C1 segment of cervical spinal cord (tissue), 14 donors: ENCODE measurements around the gene GPR21.

ENCODE experiments used
- DNase-seq, 14 donors: peaks; one replicate each; lab custom pipeline; 2025; lab: John Stamatoyannopoulos, UW

The GPR21 gene

GRCh38 chr9:123033864-123034601 lies 566 bp downstream of the GPR21 start:
- DNase-seq, result peak in 2 of 14 donors; percentile 13 to 43

- no peak for DNase-seq
These were observed 1.5 kb downstream of the GPR21 start for GRCh38 chr9:123034881-123035510.

DNA sequence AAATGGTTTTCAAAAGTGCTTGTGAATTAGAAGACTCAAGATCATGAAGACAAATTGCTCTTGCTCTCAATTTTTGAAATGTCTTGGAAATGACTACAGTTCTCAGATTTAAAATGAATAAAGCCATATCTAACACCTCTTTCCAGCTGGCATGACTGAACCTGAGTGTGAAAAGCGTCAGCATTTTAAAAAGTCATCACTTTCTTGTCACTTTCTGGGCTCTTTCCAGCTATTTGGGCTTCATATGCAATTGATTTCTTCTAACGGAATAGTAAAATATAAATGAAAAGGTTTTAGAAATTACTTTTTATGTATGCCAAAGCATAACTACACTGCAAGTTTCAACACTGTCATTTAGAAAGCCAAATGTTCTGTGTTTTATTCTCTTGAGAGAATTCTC lies 2.3 kb downstream of the GPR21 start:
- no peak for DNase-seq

DNA sequence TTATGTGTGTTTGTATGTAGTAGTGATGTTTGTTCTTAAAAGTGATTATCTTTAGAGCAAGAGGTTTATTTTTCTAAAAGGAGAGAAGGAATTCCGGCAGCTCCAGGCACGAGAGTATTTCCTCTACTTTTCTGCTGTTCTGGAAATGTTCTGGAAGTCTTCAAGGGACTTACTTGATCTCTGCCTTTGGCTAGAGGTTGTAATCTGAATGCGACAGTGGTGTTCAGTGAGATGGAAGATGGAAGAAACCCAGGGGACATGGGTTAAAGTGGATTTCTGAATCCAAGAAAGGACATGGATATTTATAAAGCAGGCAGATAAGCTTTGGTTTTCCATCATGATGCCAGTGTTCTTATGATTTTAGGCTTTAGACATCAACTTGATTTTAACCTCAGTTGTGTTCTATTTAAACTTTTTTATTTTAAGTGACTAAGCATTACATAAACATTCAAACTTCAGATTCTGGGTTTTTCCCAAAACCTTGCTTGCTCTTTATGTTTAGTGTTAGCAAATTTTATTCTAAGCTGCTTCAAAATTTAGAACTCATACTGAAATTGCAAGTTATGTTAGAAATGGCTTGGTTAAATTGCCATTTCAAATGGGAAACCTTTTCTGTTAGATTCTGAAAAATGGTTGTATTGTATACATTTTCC lies 3.6 kb downstream of the GPR21 start:
- no peak for DNase-seq

DNA sequence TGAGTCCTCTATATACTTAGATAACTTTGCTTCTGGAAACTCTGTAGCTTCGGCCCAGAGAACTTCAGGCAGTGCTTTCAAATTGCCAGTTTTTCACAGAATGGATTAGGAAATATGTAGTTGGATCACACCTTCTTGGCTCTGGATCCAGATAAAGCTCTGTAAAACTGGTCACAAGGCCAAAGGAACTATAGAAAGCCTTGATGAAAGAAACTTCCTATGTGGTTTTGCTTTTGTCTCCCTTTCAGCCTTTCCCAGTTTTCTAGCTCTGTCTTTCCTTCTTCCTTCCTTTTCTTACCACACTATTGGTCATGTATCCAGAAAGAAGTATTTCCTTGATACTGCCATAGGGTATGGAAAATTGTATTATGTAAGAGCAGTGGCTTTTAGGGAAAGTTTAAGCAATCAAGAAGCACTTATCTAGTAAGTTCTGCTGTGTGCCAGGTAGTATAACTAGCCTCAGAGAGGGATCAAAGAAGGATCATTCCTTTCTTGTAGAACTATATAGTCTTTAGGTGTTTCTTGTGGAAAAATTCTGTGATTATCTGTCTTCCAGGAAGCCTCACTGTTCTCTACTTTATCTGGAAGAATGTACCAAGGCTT lies 6.3 kb downstream of the GPR21 start:
- no peak for DNase-seq

- no peak for DNase-seq
These were observed 7.3 kb downstream of the GPR21 start for GRCh38 chr9:123040801-123041200.

GRCh38 chr9:123041489-123041888 lies 8.0 kb downstream of the GPR21 start:
- DNase-seq, result no peak

- DNase-seq, result no peak
These were observed 9.8 kb downstream of the GPR21 start for GRCh38 chr9:123043081-123043939.

DNA sequence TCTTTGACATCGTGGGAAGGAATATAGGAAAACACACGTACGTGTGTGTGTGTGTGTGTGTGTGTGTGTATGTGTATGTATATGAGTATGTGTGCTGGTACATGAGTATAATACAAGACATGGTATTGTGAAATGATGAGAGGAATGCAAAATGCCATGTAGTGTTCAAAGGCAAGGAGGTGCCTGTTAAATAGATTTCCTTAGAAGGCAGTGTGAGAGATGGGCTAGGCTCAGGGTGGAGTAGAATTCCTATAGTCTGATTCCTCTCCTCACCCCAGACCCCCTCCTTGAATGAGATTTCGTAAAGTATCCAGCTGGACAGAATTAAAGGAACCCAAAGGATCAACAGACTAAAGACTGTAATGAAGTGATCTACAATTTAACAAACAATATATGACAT lies 11.1 kb downstream of the GPR21 start:
- DNase-seq, result no peak

DNA sequence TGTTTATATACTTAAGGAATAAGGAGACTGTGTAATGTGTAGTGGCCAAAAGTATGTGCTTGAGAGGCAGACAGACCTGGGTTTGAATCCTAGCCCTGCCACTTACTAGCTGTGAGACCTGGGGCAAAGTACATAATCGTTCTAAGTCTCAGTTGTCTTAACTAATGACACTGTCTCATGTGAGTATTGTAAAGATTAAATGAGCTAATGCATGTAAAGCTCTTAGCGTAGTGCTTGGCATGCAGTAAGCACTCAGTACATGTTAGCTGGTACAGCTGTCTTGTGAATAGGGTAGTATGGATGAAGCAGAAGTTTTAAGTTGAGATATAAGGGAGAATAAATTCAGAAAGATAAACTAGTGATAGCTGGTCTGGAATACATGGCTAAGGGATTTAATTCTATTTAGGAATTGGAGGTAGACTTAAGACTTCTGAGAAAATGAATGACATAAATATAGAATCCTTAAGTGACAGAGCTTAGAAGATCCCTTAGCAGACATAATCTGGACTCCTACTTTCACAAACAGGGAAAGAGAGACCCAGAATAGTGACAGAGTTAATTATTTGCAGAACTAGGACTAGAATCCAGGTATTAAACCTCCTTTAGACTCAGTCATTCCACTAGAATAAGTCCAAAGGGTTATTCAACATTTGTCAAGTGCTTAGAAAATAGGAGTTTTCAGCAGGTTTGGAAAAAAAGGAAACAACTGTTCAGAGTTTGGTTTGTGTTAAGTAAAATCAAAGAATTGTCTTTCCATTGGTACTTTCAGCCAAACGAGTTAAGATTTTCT lies 13.1 kb downstream of the GPR21 start:
- DNase-seq, result no peak

DNA sequence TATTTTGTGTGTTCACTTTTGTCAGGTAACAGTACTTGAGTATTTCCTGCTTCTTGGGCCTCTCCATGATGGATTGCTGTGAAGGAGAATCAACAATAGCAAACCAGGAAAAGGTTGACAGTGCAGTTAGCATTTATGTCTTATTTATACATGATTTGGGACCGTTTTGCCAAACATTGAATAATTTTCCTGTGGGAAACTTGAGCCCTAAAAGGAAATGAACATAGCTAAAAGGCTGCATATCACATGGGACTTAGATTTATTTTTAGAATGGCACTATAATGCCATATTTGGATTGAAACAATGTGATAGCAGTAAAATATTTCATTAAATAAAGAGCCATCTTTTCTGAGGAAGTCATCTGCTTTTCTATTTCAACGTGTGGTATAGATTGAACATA lies 15.3 kb downstream of the GPR21 start:
- no peak for DNase-seq

GRCh38 chr9:123049589-123050222 lies 16.2 kb downstream of the GPR21 start:
- DNase-seq, result peak in 1 of 14 donors; percentile 81

- no peak for DNase-seq
These were observed 19.6 kb downstream of the GPR21 start for GRCh38 chr9:123053046-123053445.

DNA sequence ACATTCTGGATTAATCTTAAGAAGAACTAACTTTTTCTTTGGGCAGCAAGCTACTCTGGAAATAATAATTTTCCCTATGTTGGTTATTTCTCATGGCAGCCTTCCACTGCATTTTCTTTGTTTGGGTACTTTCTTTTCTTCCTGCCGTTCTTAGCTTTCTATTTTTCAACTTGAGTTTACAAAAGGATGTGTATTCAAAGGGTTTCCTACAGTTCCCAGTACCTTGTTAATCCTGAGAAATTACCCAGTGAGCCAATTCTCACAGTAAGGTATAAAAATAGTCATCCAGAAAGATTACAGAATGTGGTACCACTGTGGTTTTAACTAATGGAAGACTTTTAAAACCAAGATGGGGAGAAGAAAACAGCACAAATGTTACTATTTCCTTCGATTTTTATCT lies 20.2 kb downstream of the GPR21 start:
- no peak for DNase-seq

DNA sequence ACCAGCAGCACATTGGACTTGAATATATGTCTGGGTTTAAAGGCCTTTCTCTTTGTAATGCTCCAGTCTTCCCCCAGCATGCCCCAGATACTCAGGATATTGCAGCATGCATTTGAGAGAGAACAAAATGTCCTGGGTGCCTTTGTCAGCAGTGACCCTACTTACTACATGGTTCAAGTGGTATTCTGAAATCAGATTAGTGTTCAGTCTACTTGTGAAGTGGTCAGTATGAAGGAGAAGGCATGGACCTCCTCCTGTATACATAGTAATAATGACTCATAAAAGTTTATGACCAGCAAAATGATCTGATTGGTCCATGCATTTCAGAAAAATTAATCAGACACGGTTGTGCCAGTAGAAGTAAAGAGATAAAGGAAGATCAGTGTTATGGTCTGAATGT lies 25.4 kb downstream of the GPR21 start:
- DNase-seq, result no peak

GRCh38 chr9:123059472-123060220 lies 26.2 kb downstream of the GPR21 start:
- no peak for DNase-seq

DNA sequence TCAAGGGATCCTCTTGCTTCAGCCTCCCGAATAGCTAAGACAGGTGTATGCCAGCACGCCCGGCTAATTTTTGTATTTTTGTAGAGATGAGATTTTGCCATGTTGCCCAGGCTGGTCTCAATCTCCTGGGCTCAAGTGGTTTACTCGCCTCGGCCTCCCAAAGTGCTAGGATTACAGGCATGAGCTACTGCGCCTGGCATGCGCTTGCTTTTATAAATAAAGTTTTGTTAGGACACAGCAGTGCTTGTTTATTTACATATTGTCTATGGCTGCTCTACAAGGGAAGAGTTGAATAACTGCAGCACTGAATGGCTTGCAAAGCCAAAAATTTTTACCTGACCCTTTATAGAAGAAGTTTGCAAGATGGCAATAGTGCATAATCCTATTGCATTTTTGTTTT lies 27.7 kb downstream of the GPR21 start:
- no peak for DNase-seq

GRCh38 chr9:123062351-123063176 lies 29.1 kb downstream of the GPR21 start:
- no peak for DNase-seq

- no peak for DNase-seq
These were observed 29.7 kb downstream of the GPR21 start for GRCh38 chr9:123063177-123063598.
